HG03457 (cell line): ENCODE data around the gene HSF4.

Experiments used
- ATAC-seq: cut with Tn5 transposase; IDR thresholded peaks from one replicate; pipeline ENCODE4 v1.9.1; 2021; ENCODE audit warnings: moderate number of reproducible peaks; ENCODE audit not compliant: unreplicated experiment

HSF4 gene

GRCh38 chr16:67184453-67184994, 20.0 kb downstream of the HSF4 start:
- ATAC-seq: no peak

- ATAC-seq: no peak
These were observed 20.6 kb downstream of the HSF4 start for GRCh38 chr16:67184995-67185650.

GRCh38 chr16:67185651-67186134, 21.1 kb downstream of the HSF4 start:
- ATAC-seq: no peak

GRCh38 chr16:67186550-67186950, 22.0 kb downstream of the HSF4 start:
- ATAC-seq: no peak

- no peak for ATAC-seq
These were observed 22.8 kb downstream of the HSF4 start for GRCh38 chr16:67187175-67187890.

GRCh38 chr16:67188323-67188722, 23.8 kb downstream of the HSF4 start:
- ATAC-seq: no peak

GRCh38 chr16:67188798-67189197, 24.3 kb downstream of the HSF4 start:
- ATAC-seq: no peak

- ATAC-seq: no peak
These were observed 25.5 kb downstream of the HSF4 start, which contains the start of gene EXOC3L1 for GRCh38 chr16:67190041-67190440. Gene EXOC3L1, minus strand, starts transcription at chr16:67190136. Its CDS starts 460 bp downstream, at chr16:67189676.

- ATAC-seq: no peak
These were observed 26.2 kb downstream of the HSF4 start for GRCh38 chr16:67190448-67191399.

GRCh38 chr16:67191411-67191994, 27.0 kb downstream of the HSF4 start:
- ATAC-seq: no peak

- peak; percentile 72 for ATAC-seq
These were observed 27.6 kb downstream of the HSF4 start, which contains the start of gene E2F4 for GRCh38 chr16:67191995-67192681. Gene E2F4, plus strand, starts transcription at chr16:67192155. Its CDS starts 73 bp downstream, at chr16:67192228.

- no peak for ATAC-seq
These were observed 28.3 kb downstream of the HSF4 start for GRCh38 chr16:67192781-67193361.

- ATAC-seq: no peak
These were observed 29.0 kb downstream of the HSF4 start for GRCh38 chr16:67193536-67193935.

- no peak for ATAC-seq
These were observed 29.7 kb downstream of the HSF4 start for GRCh38 chr16:67194260-67194659.

- ATAC-seq: no peak
These were observed 31.1 kb downstream of the HSF4 start for GRCh38 chr16:67195676-67196075.

- ATAC-seq: no peak
These were observed 32.3 kb downstream of the HSF4 start for GRCh38 chr16:67196881-67197280.

- ATAC-seq: no peak
These were observed 33.2 kb downstream of the HSF4 start for GRCh38 chr16:67197704-67198103.

- no peak for ATAC-seq
These were observed 33.7 kb downstream of the HSF4 start for GRCh38 chr16:67198238-67198734.
